Right atrium auricular region (tissue), 2 donors: Measurements from ENCODE around the gene IFNLR1. TPM values are rescaled to one million over a fixed set of nuclear protein-coding genes. Genes with fewer than 3 reads are reported as not detected.

Experiments used
- DNase-seq: peaks from one replicate; pipeline ENCODE4 v3.0.0-alpha.2; 2019; ENCODE audit warnings: low spot score
- H3K27ac ChIP-seq, 2 donors: fragments of 200-600 bp; sonication (generic); 1 replicate in 1 of 2; 2 replicates in 1 of 2; pipeline ENCODE4 v1.5.1; 2016 to 2019
- H3K27me3 ChIP-seq, 2 donors: fragments of 200-600 bp; sonication (generic); one replicate each; pipeline versions ENCODE4 v1.5.1 to v1.6.0; 2017 to 2019
- H3K36me3 ChIP-seq: fragments of 200-600 bp; sonication (generic); one replicate; pipeline ENCODE4 v1.5.1; 2016
- H3K4me1 ChIP-seq, 2 donors: fragments of 200-600 bp; sonication (generic); one replicate each; pipeline versions ENCODE4 v1.5.1 to v1.6.0; 2017 to 2019
- H3K4me3 ChIP-seq, 2 donors: fragments of 200-600 bp; sonication (generic); 1 replicate in 1 of 2; 2 replicates in 1 of 2; pipeline ENCODE4 v1.5.1; 2017 to 2019; ENCODE audit warnings: mild to moderate bottlenecking in 1 of 2, moderate library complexity in 1 of 2
- H3K9me3 ChIP-seq, 2 donors: fragments of 200-600 bp; sonication (generic); one replicate each; pipeline ENCODE4 v1.5.1; 2019
- total RNA-seq, 2 donors: library from RNA; depleted of rRNA; stranded (reverse); fragments of >200 nt; gene quantifications; one replicate each; pipeline ENCODE4 v1.1.0, GENCODE V29; 2016
- TF ChIP-seq, protein P1 (sequence below), 2 donors: fragments of 200-600 bp; sonication (generic); IDR thresholded peaks; one replicate each; pipeline ENCODE4 v1.5.1; 2019; ENCODE audit warnings: antibody characterized with exemption in 2 of 2

Gene IFNLR1
- total RNA-seq, 2 donors from 2014 or later, result 3.7 to 6.2 TPM

DNA sequence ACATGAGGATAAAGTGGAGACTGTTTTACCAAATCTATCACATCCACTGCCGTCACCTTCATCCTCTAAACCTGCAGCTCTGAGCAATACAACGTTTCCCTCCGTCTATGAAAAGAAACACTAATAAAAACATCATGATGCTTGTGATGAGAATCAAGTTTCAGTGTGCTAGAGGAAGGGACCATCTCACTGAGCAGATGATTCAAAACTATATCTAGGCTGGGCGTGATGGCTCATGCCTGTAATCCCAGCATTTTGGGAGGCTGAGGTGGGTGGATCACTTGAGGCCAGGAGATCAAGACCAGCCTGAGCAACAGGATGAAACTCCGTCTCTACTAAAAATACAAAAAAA, 60.4 kb downstream of the IFNLR1 start:
- Histone ChIP-seq H3K4me3 (no peak overlapping the region), H3K9me3 (peaks cover 0 to 12% of the 10 kb centered on the region in 2 donors), H3K36me3 (no peaks in the 10 kb centered on the region), H3K4me1 (peaks cover 0 to 11% of the 10 kb centered on the region in 2 donors), H3K27ac (peak overlapping the region; percentile 57 to 61), H3K27me3 (no peaks in the 10 kb centered on the region)
- TF ChIP-seq, protein P1, sequence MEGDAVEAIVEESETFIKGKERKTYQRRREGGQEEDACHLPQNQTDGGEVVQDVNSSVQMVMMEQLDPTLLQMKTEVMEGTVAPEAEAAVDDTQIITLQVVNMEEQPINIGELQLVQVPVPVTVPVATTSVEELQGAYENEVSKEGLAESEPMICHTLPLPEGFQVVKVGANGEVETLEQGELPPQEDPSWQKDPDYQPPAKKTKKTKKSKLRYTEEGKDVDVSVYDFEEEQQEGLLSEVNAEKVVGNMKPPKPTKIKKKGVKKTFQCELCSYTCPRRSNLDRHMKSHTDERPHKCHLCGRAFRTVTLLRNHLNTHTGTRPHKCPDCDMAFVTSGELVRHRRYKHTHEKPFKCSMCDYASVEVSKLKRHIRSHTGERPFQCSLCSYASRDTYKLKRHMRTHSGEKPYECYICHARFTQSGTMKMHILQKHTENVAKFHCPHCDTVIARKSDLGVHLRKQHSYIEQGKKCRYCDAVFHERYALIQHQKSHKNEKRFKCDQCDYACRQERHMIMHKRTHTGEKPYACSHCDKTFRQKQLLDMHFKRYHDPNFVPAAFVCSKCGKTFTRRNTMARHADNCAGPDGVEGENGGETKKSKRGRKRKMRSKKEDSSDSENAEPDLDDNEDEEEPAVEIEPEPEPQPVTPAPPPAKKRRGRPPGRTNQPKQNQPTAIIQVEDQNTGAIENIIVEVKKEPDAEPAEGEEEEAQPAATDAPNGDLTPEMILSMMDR (IDR thresholded peaks at IDR 0.05), result no peak
- DNase-seq, result no peak

DNA sequence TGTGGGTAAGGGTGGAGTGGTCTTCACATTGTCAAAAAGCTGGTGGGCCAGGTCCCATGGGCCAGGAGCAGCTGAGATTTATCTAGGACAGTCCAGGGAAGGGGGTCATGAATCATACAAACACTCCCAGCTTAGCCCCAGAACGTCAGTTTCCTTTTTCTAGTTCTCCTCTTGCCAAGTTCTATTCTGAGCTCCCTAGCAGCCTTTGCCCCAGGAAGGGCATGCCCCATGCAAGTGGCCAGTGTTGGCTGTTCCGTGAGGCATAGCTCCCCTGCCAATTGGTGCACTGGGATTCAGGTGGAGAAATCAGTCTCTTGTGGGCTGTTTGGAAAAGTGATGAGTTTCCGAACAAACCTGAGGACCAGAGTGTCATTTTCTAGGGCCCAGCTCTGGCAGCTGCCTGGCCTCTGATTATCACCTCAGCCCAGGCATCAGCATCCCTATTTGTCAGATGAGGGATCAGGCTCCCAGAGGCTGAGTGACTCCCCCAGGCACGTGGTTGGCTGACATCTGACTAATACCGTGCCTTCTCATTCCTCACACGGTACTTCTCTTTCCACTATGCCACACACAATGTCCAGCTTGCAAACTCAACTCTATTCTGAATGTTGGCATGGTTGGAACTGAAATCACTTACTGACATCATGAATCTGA, 60.9 kb downstream of the IFNLR1 start:
- Histone ChIP-seq H3K27ac (peak overlapping the region; percentile 57 to 61), H3K4me1 (peaks cover 0 to 11% of the 10 kb centered on the region in 2 donors), H3K27me3 (no peaks in the 10 kb centered on the region), H3K9me3 (peaks cover 0 to 11% of the 10 kb centered on the region in 2 donors), H3K36me3 (no peaks in the 10 kb centered on the region), H3K4me3 (no peak overlapping the region)
- no peak for DNase-seq
- TF ChIP-seq, protein P1 (IDR thresholded peaks at IDR 0.05), result no peak

DNA sequence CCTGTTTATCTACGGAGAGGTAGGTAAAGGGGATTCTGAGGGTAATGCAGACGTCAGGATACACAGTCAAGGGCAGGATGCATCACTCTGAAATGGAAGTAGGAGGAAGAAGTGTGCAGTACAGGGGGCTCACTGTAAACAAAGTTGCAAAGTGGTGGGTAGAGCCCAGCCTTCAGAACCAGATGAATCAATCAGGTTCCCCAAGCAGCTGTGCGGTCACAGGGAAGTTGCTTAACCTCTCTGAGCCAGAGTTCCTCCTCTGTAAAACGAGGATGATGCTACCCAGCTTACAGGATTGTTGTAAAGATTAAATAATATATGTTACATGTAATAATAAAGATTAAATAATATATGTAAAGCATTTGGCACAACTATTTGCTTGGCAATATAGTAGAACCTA, 61.6 kb downstream of the IFNLR1 start:
- Histone ChIP-seq H3K9me3 (peaks cover 0 to 4% of the 10 kb centered on the region in 2 donors), H3K27me3 (no peaks in the 10 kb centered on the region), H3K4me3 (no peak overlapping the region), H3K27ac (peak overlapping the region; percentile 57 to 61), H3K4me1 (peaks cover 0 to 17% of the 10 kb centered on the region in 2 donors), H3K36me3 (no peaks in the 10 kb centered on the region)
- DNase-seq, result no peak
- TF ChIP-seq, protein P1 (IDR thresholded peaks at IDR 0.05), result no peak

DNA sequence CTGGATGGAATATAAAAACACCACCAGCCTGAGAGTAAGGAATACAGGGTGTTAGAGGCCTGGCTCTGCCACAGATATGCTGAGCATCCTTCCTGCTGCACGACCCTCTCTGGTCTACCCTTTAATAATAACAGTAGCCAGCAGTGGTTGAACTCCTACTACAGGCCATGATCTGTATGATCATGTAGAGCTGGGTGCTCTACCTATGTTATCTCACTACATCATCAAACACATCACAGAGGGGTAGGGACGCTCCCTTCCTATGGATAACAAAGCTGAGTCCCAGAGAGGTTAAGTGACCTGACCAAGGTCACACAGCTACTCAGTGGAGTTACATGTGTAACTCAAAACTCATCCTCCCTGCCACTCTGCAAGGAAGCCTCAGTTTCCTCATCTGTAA, 62.1 kb downstream of the IFNLR1 start:
- TF ChIP-seq, protein P1 (IDR thresholded peaks at IDR 0.05), result no peak
- no peak overlapping the region for H3K4me3 ChIP-seq
- peak overlapping the region in 1 of 2 donors; percentile 61 for H3K27ac ChIP-seq
- no peaks in the 10 kb centered on the region for H3K36me3 ChIP-seq
- H3K9me3 ChIP-seq, result no peaks in the 10 kb centered on the region
- no peaks in the 10 kb centered on the region for H3K27me3 ChIP-seq
- H3K4me1 ChIP-seq, result peaks cover 0 to 22% of the 10 kb centered on the region in 2 donors
- no peak for DNase-seq

DNA sequence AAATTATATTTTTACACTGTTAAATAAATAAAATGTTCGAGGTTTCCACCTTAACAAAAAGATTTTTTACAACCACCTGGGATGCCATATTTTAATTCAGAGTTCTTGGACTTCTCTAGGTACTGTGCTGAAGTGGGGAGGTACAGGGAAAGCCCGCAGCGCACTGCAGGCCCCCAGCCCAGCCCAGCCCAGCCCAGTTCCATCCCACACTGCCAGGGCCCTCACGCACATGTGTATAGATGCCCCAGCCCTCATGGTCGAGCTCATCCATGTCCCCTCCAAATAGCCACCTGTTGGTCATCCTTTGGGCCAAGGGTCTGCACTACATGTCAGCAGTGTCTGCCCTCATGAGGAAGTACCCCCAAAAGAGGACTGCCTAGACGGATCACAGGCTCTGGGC, 63.5 kb downstream of the IFNLR1 start:
- H3K36me3 ChIP-seq, result no peaks in the 10 kb centered on the region
- TF ChIP-seq, protein P1 (IDR thresholded peaks at IDR 0.05), result no peak
- no peak overlapping the region for H3K4me3 ChIP-seq
- no peak for DNase-seq
- no peaks in the 10 kb centered on the region for H3K9me3 ChIP-seq
- H3K27ac ChIP-seq, result no peak overlapping the region
- no peaks in the 10 kb centered on the region for H3K27me3 ChIP-seq
- peaks cover 0 to 28% of the 10 kb centered on the region in 2 donors for H3K4me1 ChIP-seq

DNA sequence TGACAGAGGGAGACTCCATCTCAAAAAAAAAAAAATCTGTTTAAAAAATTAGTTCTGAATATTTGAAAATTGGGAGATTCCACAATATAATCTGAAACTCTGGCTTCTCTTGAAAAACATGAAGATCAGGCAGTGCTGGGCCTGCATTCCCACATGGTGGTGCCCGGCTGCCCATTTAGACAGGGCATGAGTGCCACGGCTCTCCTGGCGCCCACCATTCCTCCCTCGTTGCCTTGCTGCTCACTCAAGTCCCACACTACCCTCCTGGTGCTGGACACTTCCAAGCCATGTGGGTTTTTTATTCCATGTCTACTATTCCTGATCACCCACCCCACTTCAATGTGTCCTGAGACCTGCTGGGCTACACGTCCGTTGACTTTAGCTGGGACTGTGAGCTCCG, 64.3 kb downstream of the IFNLR1 start:
- DNase-seq, result no peak
- Histone ChIP-seq H3K4me1 (peaks cover 0 to 28% of the 10 kb centered on the region in 2 donors), H3K36me3 (no peaks in the 10 kb centered on the region)

More for the DNA sequence above, 64.3 kb downstream of the IFNLR1 start:
- Histone ChIP-seq H3K27me3 (no peaks in the 10 kb centered on the region), H3K9me3 (no peaks in the 10 kb centered on the region), H3K27ac (no peak overlapping the region), H3K4me3 (no peak overlapping the region)
- TF ChIP-seq, protein P1 (IDR thresholded peaks at IDR 0.05), result no peak
